22Rv1 (cell line): ENCODE results near the gene HACD1.

ENCODE experiments used
- ZFX ChIP-seq: fragments of 450-650 bp; IDR thresholded peaks from 2 replicates; pipeline ENCODE4 v1.6.1; 2017; ENCODE audit warnings: antibody characterized with exemption, borderline replicate concordance
- TF ChIP-seq, protein P1 (sequence below): fragments of 450-650 bp; IDR thresholded peaks from 2 replicates; pipeline ENCODE4 v1.5.1; 2017; ENCODE audit warnings: mild to moderate bottlenecking

DNA sequence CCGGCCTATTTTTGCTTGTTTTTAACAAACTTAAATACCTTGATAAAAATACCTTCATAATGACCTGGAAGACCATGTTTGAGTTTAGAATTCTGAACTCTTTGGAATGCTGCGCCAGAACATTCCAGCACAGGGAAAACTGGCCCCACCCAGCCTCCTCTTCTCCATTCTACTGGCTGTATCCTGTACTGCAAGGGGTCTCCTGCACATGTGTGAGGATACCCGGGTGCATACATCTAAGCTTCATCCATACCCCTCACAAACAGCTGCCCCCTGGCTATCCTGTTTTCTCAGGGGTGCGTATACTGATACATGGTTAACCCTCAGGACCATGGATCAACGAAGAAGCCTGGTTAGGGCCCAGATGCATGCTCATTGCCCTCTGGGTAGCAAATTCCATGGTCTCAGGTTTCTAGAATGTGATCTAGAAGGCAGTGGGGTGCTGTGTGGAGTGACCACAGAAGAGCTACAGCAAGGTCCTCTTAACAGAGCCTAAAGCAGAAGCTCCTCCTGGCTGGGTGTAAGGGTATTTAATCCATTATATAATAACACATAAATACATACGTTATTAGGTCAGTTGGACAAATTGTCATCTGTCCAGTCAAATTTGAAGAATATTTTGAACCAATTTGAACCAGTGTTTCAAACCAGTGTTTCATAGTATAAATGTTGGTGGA, 26.1 kb downstream of the HACD1 start:
- TF ChIP-seq, protein P1, sequence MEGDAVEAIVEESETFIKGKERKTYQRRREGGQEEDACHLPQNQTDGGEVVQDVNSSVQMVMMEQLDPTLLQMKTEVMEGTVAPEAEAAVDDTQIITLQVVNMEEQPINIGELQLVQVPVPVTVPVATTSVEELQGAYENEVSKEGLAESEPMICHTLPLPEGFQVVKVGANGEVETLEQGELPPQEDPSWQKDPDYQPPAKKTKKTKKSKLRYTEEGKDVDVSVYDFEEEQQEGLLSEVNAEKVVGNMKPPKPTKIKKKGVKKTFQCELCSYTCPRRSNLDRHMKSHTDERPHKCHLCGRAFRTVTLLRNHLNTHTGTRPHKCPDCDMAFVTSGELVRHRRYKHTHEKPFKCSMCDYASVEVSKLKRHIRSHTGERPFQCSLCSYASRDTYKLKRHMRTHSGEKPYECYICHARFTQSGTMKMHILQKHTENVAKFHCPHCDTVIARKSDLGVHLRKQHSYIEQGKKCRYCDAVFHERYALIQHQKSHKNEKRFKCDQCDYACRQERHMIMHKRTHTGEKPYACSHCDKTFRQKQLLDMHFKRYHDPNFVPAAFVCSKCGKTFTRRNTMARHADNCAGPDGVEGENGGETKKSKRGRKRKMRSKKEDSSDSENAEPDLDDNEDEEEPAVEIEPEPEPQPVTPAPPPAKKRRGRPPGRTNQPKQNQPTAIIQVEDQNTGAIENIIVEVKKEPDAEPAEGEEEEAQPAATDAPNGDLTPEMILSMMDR: no peak
- no peak for TF ChIP-seq ZFX
